H1 (cell line): ENCODE measurements around the gene NHLH2. TPM values are rescaled to one million over a fixed set of nuclear protein-coding genes. Genes with fewer than 3 reads are reported as not detected.

Experiments
- BACH1 ChIP-seq: IDR thresholded peaks from 2 replicates; pipeline ENCODE4 v1.6.1; 2012; ENCODE audit warnings: low read length, improper control_type of control experiment
- CBX5 ChIP-seq: fragments of 300-800, 300-1000 bp; sonication (generic); IDR thresholded peaks from 2 replicates; pipeline ENCODE4 v1.7.1; 2016; ENCODE audit warnings: antibody characterized with exemption, low read length, low read depth
- CBX8 ChIP-seq: fragments of 300-800, 300-1000 bp; sonication (generic); IDR thresholded peaks from 2 replicates; pipeline ENCODE4 v1.7.1; 2016; ENCODE audit warnings: low read depth, low read length, borderline replicate concordance
- CTBP2 ChIP-seq: IDR thresholded peaks from 2 replicates; pipeline ENCODE4 v1.7.0; 2011; ENCODE audit warnings: borderline replicate concordance, mild to moderate bottlenecking, moderate library complexity, mixed read lengths, low read length; ENCODE audit not compliant: insufficient read depth, insufficient read length
- EP300 ChIP-seq, 2 experiments: IDR thresholded peaks; 1 replicate in 1 of 2; 2 replicates in 1 of 2; pipeline ENCODE4 v1.6.1; 2011 to 2012; ENCODE audit warnings: low read depth in 2 of 2, low read length in 2 of 2, mild to moderate bottlenecking in 2 of 2, borderline replicate concordance in 1 of 2, inconsistent platforms in 1 of 2, moderate library complexity in 1 of 2
- EZH2 ChIP-seq: fragments of 200-600 bp; sonication (generic); IDR thresholded peaks from 2 replicates; pipeline ENCODE4 v1.7.1; 2012; ENCODE audit warnings: low read depth, mild to moderate bottlenecking, moderate library complexity, low read length, inconsistent platforms; ENCODE audit not compliant: severe bottlenecking
- ZNF274 ChIP-seq: IDR thresholded peaks from 2 replicates; pipeline ENCODE4 v1.7.0; 2012; ENCODE audit warnings: low read length, borderline replicate concordance; ENCODE audit errors: extremely low read depth
- polyA plus RNA-seq, 7 experiments: library from polyadenylated mRNA; depleted of rRNA in 3 of 7; stranded (reverse) in 5 of 7; unstranded in 2 of 7; fragments of >200 nt in 5 of 7; fragments of 200-250 nt in 2 of 7; gene quantifications; 1 replicate in 5 of 7; 2 replicates in 1 of 7; 4 replicates in 1 of 7; pipeline versions ENCODE4 v1.2.1 to v1.2.3, GENCODE V29; 2011 to 2013; ENCODE audit warnings: missing spikeins in 2 of 7, mixed read lengths in 2 of 7
- total RNA-seq: library from RNA; stranded (reverse); fragmentation: NEBNext Ultra II Directional; extraction: Animal tissue kit (Norgen Biotek cat#: 25700); gene quantifications from 2 replicates; pipeline ENCODE4 v1.2.1, GENCODE V29; 2021
- TF ChIP-seq, protein P1 (sequence below), 3 experiments: IDR thresholded peaks; 1 replicate in 2 of 3; 2 replicates in 1 of 3; pipeline versions ENCODE4 v1.5.1 to v1.6.1; 2011; ENCODE audit warnings: low read length in 3 of 3, mild to moderate bottlenecking in 3 of 3, inconsistent platforms in 2 of 3, low read depth in 1 of 3, moderate library complexity in 1 of 3; ENCODE audit not compliant: insufficient read depth in 1 of 3; ENCODE audit errors: control extremely low read depth in 1 of 3
- TF ChIP-seq, protein P2 (sequence below): IDR thresholded peaks from 2 replicates; pipeline ENCODE4 v1.6.1; 2012; ENCODE audit warnings: low read length, inconsistent platforms

NHLH2 gene
- total and polyA plus RNA-seq, 2 of the 8 experiments (the other 6 are each of a cell fraction or from before 2014, with no cell fraction given), result 0.92 to 1.1 TPM

DNA sequence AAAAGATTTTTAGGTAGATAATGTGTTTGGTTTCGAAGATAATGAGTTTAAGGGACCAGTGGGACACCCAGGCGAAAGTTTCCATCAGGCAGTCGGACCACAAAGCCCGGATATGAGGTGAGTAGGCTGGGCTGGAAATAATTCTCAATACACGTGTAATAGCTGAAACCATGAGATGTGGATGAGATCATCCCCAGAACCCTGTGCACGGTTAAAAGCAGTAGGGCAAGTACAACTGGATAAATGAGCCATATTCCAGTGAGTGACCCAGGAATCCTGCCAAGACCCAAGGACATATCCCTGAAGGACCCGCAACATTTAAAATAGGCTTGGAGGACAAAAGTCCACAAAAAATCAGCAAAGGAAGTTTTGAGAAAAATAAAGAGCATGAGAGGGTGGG, 21.5 kb upstream of the NHLH2 start (continued):
- TF ChIP-seq, protein P1, sequence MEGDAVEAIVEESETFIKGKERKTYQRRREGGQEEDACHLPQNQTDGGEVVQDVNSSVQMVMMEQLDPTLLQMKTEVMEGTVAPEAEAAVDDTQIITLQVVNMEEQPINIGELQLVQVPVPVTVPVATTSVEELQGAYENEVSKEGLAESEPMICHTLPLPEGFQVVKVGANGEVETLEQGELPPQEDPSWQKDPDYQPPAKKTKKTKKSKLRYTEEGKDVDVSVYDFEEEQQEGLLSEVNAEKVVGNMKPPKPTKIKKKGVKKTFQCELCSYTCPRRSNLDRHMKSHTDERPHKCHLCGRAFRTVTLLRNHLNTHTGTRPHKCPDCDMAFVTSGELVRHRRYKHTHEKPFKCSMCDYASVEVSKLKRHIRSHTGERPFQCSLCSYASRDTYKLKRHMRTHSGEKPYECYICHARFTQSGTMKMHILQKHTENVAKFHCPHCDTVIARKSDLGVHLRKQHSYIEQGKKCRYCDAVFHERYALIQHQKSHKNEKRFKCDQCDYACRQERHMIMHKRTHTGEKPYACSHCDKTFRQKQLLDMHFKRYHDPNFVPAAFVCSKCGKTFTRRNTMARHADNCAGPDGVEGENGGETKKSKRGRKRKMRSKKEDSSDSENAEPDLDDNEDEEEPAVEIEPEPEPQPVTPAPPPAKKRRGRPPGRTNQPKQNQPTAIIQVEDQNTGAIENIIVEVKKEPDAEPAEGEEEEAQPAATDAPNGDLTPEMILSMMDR (IDR thresholded peaks at IDR 0.05; ENCODE audit: control extremely low read depth in 1 of 3, insufficient read depth in 1 of 3, low read depth in 1 of 3, low read length in 3 of 3), result no peak
- TF ChIP-seq, protein P2, sequence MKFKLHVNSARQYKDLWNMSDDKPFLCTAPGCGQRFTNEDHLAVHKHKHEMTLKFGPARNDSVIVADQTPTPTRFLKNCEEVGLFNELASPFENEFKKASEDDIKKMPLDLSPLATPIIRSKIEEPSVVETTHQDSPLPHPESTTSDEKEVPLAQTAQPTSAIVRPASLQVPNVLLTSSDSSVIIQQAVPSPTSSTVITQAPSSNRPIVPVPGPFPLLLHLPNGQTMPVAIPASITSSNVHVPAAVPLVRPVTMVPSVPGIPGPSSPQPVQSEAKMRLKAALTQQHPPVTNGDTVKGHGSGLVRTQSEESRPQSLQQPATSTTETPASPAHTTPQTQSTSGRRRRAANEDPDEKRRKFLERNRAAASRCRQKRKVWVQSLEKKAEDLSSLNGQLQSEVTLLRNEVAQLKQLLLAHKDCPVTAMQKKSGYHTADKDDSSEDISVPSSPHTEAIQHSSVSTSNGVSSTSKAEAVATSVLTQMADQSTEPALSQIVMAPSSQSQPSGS, result no peak
- TF ChIP-seq CTBP2 (no peak), CBX5 (no peak), EP300 (IDR thresholded peaks at IDR 0.05; ENCODE audit: borderline replicate concordance in 1 of 2, low read depth in 2 of 2, low read length in 2 of 2) (no peak), CBX8 (no peak), EZH2 (no peak), BACH1 (no peak), ZNF274 (no peak)
